GM21619 (cell line): Measurements from ENCODE around the gene LRRC58.

Experiments
- ATAC-seq: cut with Tn5 transposase; IDR thresholded peaks from one replicate; pipeline ENCODE4 v1.9.1; 2021; ENCODE audit not compliant: unreplicated experiment

LRRC58 gene

GRCh38 chr3:120281261-120281660 lies 67.9 kb downstream of the LRRC58 start:
- no peak for ATAC-seq

- no peak for ATAC-seq
These were observed 68.6 kb downstream of the LRRC58 start for GRCh38 chr3:120280566-120280965.

- no peak for ATAC-seq
These were observed 69.1 kb downstream of the LRRC58 start for GRCh38 chr3:120280026-120280425.

- ATAC-seq: no peak
These were observed 72.4 kb downstream of the LRRC58 start for GRCh38 chr3:120276767-120277166.

- ATAC-seq: no peak
These were observed 73.5 kb downstream of the LRRC58 start for GRCh38 chr3:120275618-120276017.

GRCh38 chr3:120274739-120275167 lies 74.4 kb downstream of the LRRC58 start:
- no peak for ATAC-seq
